PFSK-1 (cell line): ENCODE measurements around the gene APOO.

ENCODE experiments used
- POLR2AphosphoS5 ChIP-seq: IDR thresholded peaks from 2 replicates; pipeline ENCODE4 v1.6.1; 2012; ENCODE audit warnings: low read depth, mild to moderate bottlenecking, control low read depth, low read length, moderate library complexity
- REST ChIP-seq, 2 experiments: IDR thresholded peaks; 2 replicates each; pipeline versions ENCODE4 v1.6.1 to v1.8.0; 2011 to 2012; ENCODE audit warnings: low read depth in 2 of 2, low read length in 2 of 2, control low read depth in 1 of 2, inconsistent platforms in 1 of 2, mild to moderate bottlenecking in 1 of 2, moderate library complexity in 1 of 2; ENCODE audit not compliant: insufficient read depth in 1 of 2
- SIN3A ChIP-seq: IDR thresholded peaks from 2 replicates; pipeline ENCODE4 v1.6.1; 2012; ENCODE audit warnings: mild to moderate bottlenecking, low read length, moderate library complexity, borderline replicate concordance; ENCODE audit not compliant: insufficient read depth

GRCh38 chrX:23811108-23811651 is 96.6 kb downstream of the APOO start:
- no peak for TF ChIP-seq POLR2AphosphoS5
- TF ChIP-seq REST (IDR thresholded peaks at IDR 0.05; ENCODE audit: insufficient read depth in 1 of 2, low read depth in 2 of 2, low read length in 2 of 2), result no peak
- no peak for TF ChIP-seq SIN3A
